Testis (tissue), 2 donors: ENCODE data around the gene ADAMTS20.

Source experiments
- CTCF ChIP-seq, 3 experiments: fragments of 450-650 bp in 2 of 3; fragments of 200-600 bp in 1 of 3; sonication (generic) in 1 of 3; IDR thresholded peaks; one replicate each; pipeline ENCODE4 v1.5.1; 2016 to 2019; ENCODE audit warnings: antibody characterized with exemption in 3 of 3, mild to moderate bottlenecking in 2 of 3, moderate library complexity in 1 of 3
- POLR2A ChIP-seq: fragments of 450-650 bp; IDR thresholded peaks from one replicate; pipeline ENCODE4 v1.6.1; 2017; ENCODE audit warnings: antibody characterized with exemption, mild to moderate bottlenecking, moderate library complexity

GRCh38 chr12:43550831-43551271 is 1.2 kb downstream of the ADAMTS20 start:
- TF ChIP-seq POLR2A (no peak), CTCF (IDR thresholded peaks at IDR 0.05) (no peak)
